GM18505 (cell line): ENCODE data around the gene MDGA2.
"Not testable (repeated sequence)": the region's sequence is repeated elsewhere in the genome, so short reads cannot be mapped to it uniquely, and the experiment has no call there.

ENCODE experiments used
- ATAC-seq: cut with Tn5 transposase; IDR thresholded peaks from one replicate; pipeline ENCODE4 v1.9.1; 2021; ENCODE audit not compliant: unreplicated experiment
- POLR2A ChIP-seq: IDR thresholded peaks from 4 replicates; pipeline ENCODE4 v1.6.1; 2011; ENCODE audit warnings: borderline replicate concordance; ENCODE audit not compliant: insufficient read depth, insufficient read length; ENCODE audit errors: extremely low read depth

MDGA2 gene

GRCh38 chr14:47259796-47260195, 415.6 kb downstream of the MDGA2 start:
- ATAC-seq: no peak
- TF ChIP-seq POLR2A: no peak

- no peak for TF ChIP-seq POLR2A
- no peak for ATAC-seq
Measured at GRCh38 chr14:47257013-47257412, 418.4 kb downstream of the MDGA2 start.

- no peak for ATAC-seq
- TF ChIP-seq POLR2A: no peak
Measured at GRCh38 chr14:47252802-47253201, 422.6 kb downstream of the MDGA2 start.

GRCh38 chr14:47246367-47246766, 429.0 kb downstream of the MDGA2 start:
- ATAC-seq: no peak
- no peak for TF ChIP-seq POLR2A

- not testable (repeated sequence) for ATAC-seq
Measured at GRCh38 chr14:47242579-47242978, 432.8 kb downstream of the MDGA2 start.

- no peak for ATAC-seq
- TF ChIP-seq POLR2A: no peak
Measured at GRCh38 chr14:47240748-47241437, 434.5 kb downstream of the MDGA2 start.

- no peak for ATAC-seq
- TF ChIP-seq POLR2A: no peak
Measured at GRCh38 chr14:47235619-47236018, 439.8 kb downstream of the MDGA2 start.

GRCh38 chr14:47226877-47227520, 448.4 kb downstream of the MDGA2 start:
- no peak for TF ChIP-seq POLR2A
- no peak for ATAC-seq

GRCh38 chr14:47223656-47224055, 451.7 kb downstream of the MDGA2 start:
- no peak for TF ChIP-seq POLR2A
- no peak for ATAC-seq

- TF ChIP-seq POLR2A: no peak
- ATAC-seq: no peak
Measured at GRCh38 chr14:47220096-47220495, 455.3 kb downstream of the MDGA2 start.

- no peak for TF ChIP-seq POLR2A
- ATAC-seq: no peak
Measured at GRCh38 chr14:47211263-47211662, 464.1 kb downstream of the MDGA2 start.

GRCh38 chr14:47210099-47210498, 465.3 kb downstream of the MDGA2 start:
- ATAC-seq: no peak
- no peak for TF ChIP-seq POLR2A

GRCh38 chr14:47208434-47208833, 467.0 kb downstream of the MDGA2 start:
- ATAC-seq: no peak
- TF ChIP-seq POLR2A: no peak

- TF ChIP-seq POLR2A: no peak
- ATAC-seq: no peak
Measured at GRCh38 chr14:47207617-47208016, 467.8 kb downstream of the MDGA2 start.
